KMS-11 (cell line): ENCODE measurements around the gene PIKFYVE.

Experiments
- H2AFZ ChIP-seq: fragments of 200-600 bp; sonication (generic); 2 replicates; pipeline ENCODE4 v1.6.1; 2016; ENCODE audit warnings: antibody characterized with exemption, mixed run types, low read depth
- H3K27ac ChIP-seq: fragments of 200-600 bp; sonication (generic); 2 replicates; pipeline ENCODE4 v1.6.1; 2016; ENCODE audit warnings: mild to moderate bottlenecking, mixed run types
- H3K27me3 ChIP-seq: fragments of 200-600 bp; sonication (generic); 2 replicates; pipeline ENCODE4 v1.6.1; 2017; ENCODE audit warnings: mild to moderate bottlenecking, low read depth, mixed run types, moderate library complexity; ENCODE audit not compliant: insufficient read depth
- H3K36me3 ChIP-seq: fragments of 200-600 bp; sonication (generic); 2 replicates; pipeline ENCODE4 v1.6.1; 2017; ENCODE audit warnings: mild to moderate bottlenecking, mixed run types; ENCODE audit not compliant: insufficient read depth
- H3K4me1 ChIP-seq: fragments of 200-600 bp; sonication (generic); 2 replicates; pipeline ENCODE4 v1.6.1; 2016; ENCODE audit warnings: mild to moderate bottlenecking, low read depth, mixed run types; ENCODE audit not compliant: poor library complexity, severe bottlenecking
- H3K4me2 ChIP-seq: fragments of 200-600 bp; sonication (generic); 2 replicates; pipeline ENCODE4 v1.7.0; 2016; ENCODE audit warnings: mild to moderate bottlenecking, mixed run types
- H3K4me3 ChIP-seq: fragments of 200-600 bp; sonication (generic); IDR thresholded peaks from 2 replicates; pipeline ENCODE4 v1.6.1; 2017; ENCODE audit warnings: low read depth, low read length, mixed read lengths; ENCODE audit not compliant: insufficient read depth
- H3K79me2 ChIP-seq: fragments of 200-600 bp; sonication (generic); 2 replicates; pipeline ENCODE4 v1.6.1; 2016; ENCODE audit warnings: low read depth, mixed run types; ENCODE audit not compliant: insufficient read depth
- H3K9ac ChIP-seq: fragments of 200-600 bp; sonication (generic); 2 replicates; pipeline ENCODE4 v1.6.1; 2016; ENCODE audit warnings: mild to moderate bottlenecking, mixed run types
- H4K20me1 ChIP-seq: fragments of 200-600 bp; sonication (generic); 2 replicates; pipeline ENCODE4 v1.6.1; 2016; ENCODE audit warnings: mild to moderate bottlenecking, mixed run types; ENCODE audit not compliant: insufficient read depth
- CTCF ChIP-seq: fragments of 200-600 bp; sonication (generic); conservative IDR thresholded peaks from 2 replicates; pipeline ENCODE4 v1.6.1; 2017; ENCODE audit warnings: low read depth, mild to moderate bottlenecking, antibody characterized with exemption, low read length, moderate library complexity, mixed read lengths

Gene PIKFYVE

GRCh38 chr2:208269091-208269490 lies 3.0 kb downstream of the PIKFYVE start:
- H3K4me3 ChIP-seq, result no peak overlapping the region
- no peaks in the 10 kb centered on the region for H3K27me3 ChIP-seq
- no peak overlapping the region for H3K27ac ChIP-seq
- H3K4me1 ChIP-seq, result peaks cover 17% of the 10 kb centered on the region
- no peak overlapping the region for H3K4me2 ChIP-seq
- no peaks in the 10 kb centered on the region for H4K20me1 ChIP-seq
- H3K9ac ChIP-seq, result no peak overlapping the region
- TF ChIP-seq CTCF, result no peak
- H3K36me3 ChIP-seq, result no peaks in the 10 kb centered on the region
- H2AFZ ChIP-seq, result no peak overlapping the region
- H3K79me2 ChIP-seq, result peaks cover 15% of the 10 kb centered on the region; the same call in 1 of the 2 replicates

- no peak for TF ChIP-seq CTCF
- Histone ChIP-seq H2AFZ (no peak overlapping the region), H3K79me2 (no peaks in the 10 kb centered on the region), H4K20me1 (no peaks in the 10 kb centered on the region), H3K9ac (no peak overlapping the region), H3K4me1 (no peaks in the 10 kb centered on the region), H3K27ac (no peak overlapping the region), H3K4me3 (no peak overlapping the region), H3K36me3 (no peaks in the 10 kb centered on the region), H3K27me3 (no peaks in the 10 kb centered on the region), H3K4me2 (no peak overlapping the region)
Measured at GRCh38 chr2:208274748-208275147, 8.7 kb downstream of the PIKFYVE start.

DNA sequence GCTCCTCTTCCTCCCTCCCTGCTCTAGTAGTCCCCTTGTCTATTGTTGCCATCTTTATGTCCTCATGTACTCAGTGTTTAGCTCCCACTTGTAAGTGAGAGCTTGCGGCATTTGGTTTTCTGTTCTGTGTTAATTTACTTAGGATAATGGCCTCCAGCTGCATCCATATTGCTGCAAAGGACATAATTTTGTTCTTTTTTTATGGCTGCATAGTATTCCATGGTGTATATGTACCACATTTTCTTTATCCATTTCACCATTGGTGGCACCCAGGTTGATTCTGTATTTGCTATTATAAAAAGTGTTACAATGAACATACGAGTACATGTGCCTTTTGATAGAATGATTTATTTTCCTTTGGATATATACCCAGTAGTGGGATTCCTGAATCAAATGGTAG lies 12.5 kb downstream of the PIKFYVE start:
- no peaks in the 10 kb centered on the region for H3K36me3 ChIP-seq
- H4K20me1 ChIP-seq, result no peaks in the 10 kb centered on the region
- no peak overlapping the region for H3K4me2 ChIP-seq
- H3K27me3 ChIP-seq, result no peaks in the 10 kb centered on the region
- H3K9ac ChIP-seq, result no peak overlapping the region
- TF ChIP-seq CTCF, result no peak
- H3K79me2 ChIP-seq, result no peaks in the 10 kb centered on the region
- peaks cover 15% of the 10 kb centered on the region for H3K4me1 ChIP-seq
- H2AFZ ChIP-seq, result no peak overlapping the region
- no peak overlapping the region for H3K27ac ChIP-seq
- H3K4me3 ChIP-seq, result no peak overlapping the region

DNA sequence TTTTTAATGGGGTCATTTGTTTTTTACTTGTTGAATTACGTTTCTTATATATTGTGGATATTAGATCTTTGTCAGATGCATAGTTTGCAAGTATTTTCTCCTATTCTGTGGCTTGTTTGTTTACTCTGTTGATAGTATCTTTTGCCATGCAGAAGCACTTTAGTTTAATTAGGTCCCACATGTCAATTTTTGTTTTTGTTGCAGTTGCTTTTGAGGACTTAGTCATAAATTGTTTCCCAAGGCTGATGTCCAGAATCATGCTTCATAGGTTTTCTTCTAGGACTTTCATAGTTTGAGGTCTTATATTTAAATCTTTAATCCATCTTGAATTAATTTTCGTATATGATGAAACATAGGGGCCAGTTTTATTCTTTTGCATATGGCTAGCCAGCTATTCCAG lies 13.2 kb downstream of the PIKFYVE start:
- Histone ChIP-seq H3K27ac (no peak overlapping the region), H3K4me2 (no peak overlapping the region), H3K79me2 (no peaks in the 10 kb centered on the region), H3K27me3 (no peaks in the 10 kb centered on the region), H3K9ac (no peak overlapping the region), H2AFZ (no peak overlapping the region), H3K4me3 (no peak overlapping the region), H3K4me1 (peaks cover 15% of the 10 kb centered on the region), H3K36me3 (no peaks in the 10 kb centered on the region), H4K20me1 (no peaks in the 10 kb centered on the region)
- no peak for TF ChIP-seq CTCF
